IMR-90 (cell line): ENCODE data around the gene CDH22. TPM values are rescaled to one million over a fixed set of nuclear protein-coding genes. Genes with fewer than 3 reads are reported as not detected.

Source experiments
- ATAC-seq: fragments of 200-7000 bp; cut with Tn5 transposase; 2 replicates; pipeline ENCODE4 v1.9.1; 2020; ENCODE audit warnings: low read depth, mild to moderate bottlenecking, moderate library complexity
- BruUV-seq: library from RNA; stranded (reverse); fragments of 400-500 nt; replicated peaks from 2 replicates; lab custom pipeline; 2021; lab: Mats Ljungman, UMichigan
- CTCF ChIA-PET: fragments of 300-600 bp; formaldehyde crosslinking; extraction: SDS; loops from one replicate; lab custom pipeline; 2021; ENCODE audit warnings: antibody characterized with exemption; lab: Yijun Ruan, JAX
- POLR2A ChIA-PET: fragments of 300-600 bp; sonication (Branson Sonifier 250); formaldehyde crosslinking; loops from one replicate; lab custom pipeline; 2022; ENCODE audit warnings: antibody characterized with exemption; ENCODE audit not compliant: unreplicated experiment; lab: Charles Lee
- DNase-seq: peaks from one replicate; pipeline ENCODE4 v3.0.0; 2013
- H2AFZ ChIP-seq: replicated peaks from 2 replicates; pipeline ENCODE3; 2013; ENCODE audit warnings: low read length, mild to moderate bottlenecking; ENCODE audit not compliant: poor library complexity
- H2AK5ac ChIP-seq: 2 replicates; pipeline ENCODE4 v1.6.1; 2013; ENCODE audit warnings: low read depth, low read length, inconsistent platforms
- H2AK9ac ChIP-seq: replicated peaks from 2 replicates; pipeline ENCODE3; 2013; ENCODE audit warnings: mild to moderate bottlenecking, low read depth, low read length, moderate library complexity; ENCODE audit not compliant: poor library complexity
- H2BK120ac ChIP-seq: 2 replicates; pipeline ENCODE4 v1.6.1; 2013; ENCODE audit warnings: low read depth, low read length, inconsistent platforms
- H2BK15ac ChIP-seq: 3 replicates; pipeline ENCODE4 v1.6.1; 2013; ENCODE audit warnings: low read depth, low read length, inconsistent platforms
- H2BK20ac ChIP-seq: 2 replicates; pipeline ENCODE4 v1.6.1; 2013; ENCODE audit warnings: low read depth, mild to moderate bottlenecking, inconsistent platforms, low read length, moderate library complexity
- H2BK5ac ChIP-seq: 2 replicates; pipeline ENCODE4 v1.6.1; 2013; ENCODE audit warnings: mild to moderate bottlenecking, low read depth, low read length, inconsistent platforms; ENCODE audit not compliant: poor library complexity, severe bottlenecking
- H3K14ac ChIP-seq: replicated peaks from 2 replicates; pipeline ENCODE4 v1.6.1; 2013; ENCODE audit warnings: low read depth, low read length, inconsistent platforms
- H3K18ac ChIP-seq: 2 replicates; pipeline ENCODE4 v1.6.1; 2013; ENCODE audit warnings: low read depth, low read length, control low read depth
- H3K23ac ChIP-seq: 2 replicates; pipeline ENCODE4 v1.6.1; 2013; ENCODE audit warnings: low read depth, low read length, inconsistent platforms
- H3K27ac ChIP-seq: 2 replicates; pipeline ENCODE4 v1.5.1; 2013; ENCODE audit warnings: mild to moderate bottlenecking, control low read depth, low read length; ENCODE audit not compliant: insufficient read depth
- H3K27me3 ChIP-seq: 2 replicates; pipeline ENCODE4 v1.6.1; 2013; ENCODE audit warnings: low read length; ENCODE audit not compliant: control insufficient read depth, insufficient read depth
- H3K36me3 ChIP-seq: 2 replicates; pipeline ENCODE4 v1.6.1; 2013; ENCODE audit warnings: low read length, mixed read lengths; ENCODE audit not compliant: control insufficient read depth, insufficient read depth
- H3K4ac ChIP-seq: 2 replicates; pipeline ENCODE4 v1.6.1; 2013; ENCODE audit warnings: low read depth, low read length, inconsistent platforms
- H3K4me1 ChIP-seq: 2 replicates; pipeline ENCODE4 v1.6.1; 2013; ENCODE audit warnings: low read length, mixed read lengths; ENCODE audit not compliant: control insufficient read depth, insufficient read depth
- H3K4me2 ChIP-seq: 2 replicates; pipeline ENCODE4 v1.6.1; 2013; ENCODE audit warnings: low read depth, mild to moderate bottlenecking, control low read depth, low read length, moderate library complexity
- H3K4me3 ChIP-seq: 2 replicates; pipeline ENCODE4 v1.5.1; 2013; ENCODE audit warnings: low read depth, mild to moderate bottlenecking, control low read depth, low read length, moderate library complexity; ENCODE audit not compliant: insufficient read depth
- H3K56ac ChIP-seq: 2 replicates; pipeline ENCODE4 v1.6.1; 2013; ENCODE audit warnings: low read length, inconsistent platforms; ENCODE audit not compliant: insufficient read depth; ENCODE audit errors: extremely low read depth
- H3K79me1 ChIP-seq, 2 experiments: 2 replicates each; pipeline ENCODE4 v1.6.1; 2013; ENCODE audit warnings: low read length in 2 of 2, inconsistent platforms in 1 of 2, low read depth in 1 of 2
- H3K9ac ChIP-seq: 2 replicates; pipeline ENCODE4 v1.6.1; 2013; ENCODE audit warnings: low read depth, low read length, control low read depth
- H3K9me1 ChIP-seq: 2 replicates; pipeline ENCODE4 v1.6.1; 2013; ENCODE audit warnings: low read length, inconsistent platforms; ENCODE audit not compliant: insufficient read depth
- H3K9me3 ChIP-seq: 2 replicates; pipeline ENCODE4 v1.6.1; 2013; ENCODE audit warnings: low read length; ENCODE audit not compliant: control insufficient read depth, insufficient read depth
- H4K20me1 ChIP-seq: 2 replicates; pipeline ENCODE4 v1.6.1; 2013; ENCODE audit warnings: low read length, inconsistent platforms; ENCODE audit not compliant: insufficient read depth
- H4K5ac ChIP-seq: 2 replicates; pipeline ENCODE4 v1.6.1; 2013; ENCODE audit warnings: mild to moderate bottlenecking, low read depth, low read length, control low read depth
- H4K8ac ChIP-seq, 2 experiments: 2 replicates each; pipeline ENCODE4 v1.6.1; 2013; ENCODE audit warnings: low read depth in 2 of 2, low read length in 2 of 2, control low read depth in 1 of 2, inconsistent platforms in 1 of 2
- H4K91ac ChIP-seq: 2 replicates; pipeline ENCODE4 v1.6.1; 2013; ENCODE audit warnings: low read depth, low read length, inconsistent platforms; ENCODE audit not compliant: insufficient read depth
- BHLHE40 ChIP-seq: fragments of 150-350 bp; IDR thresholded peaks from 2 replicates; pipeline ENCODE4 v1.6.1; 2016; ENCODE audit warnings: mild to moderate bottlenecking, low read depth, low read length
- CHD1 ChIP-seq: IDR thresholded peaks from 2 replicates; pipeline ENCODE4 v1.6.1; 2012; ENCODE audit warnings: low read depth, low read length, improper control_type of control experiment
- MAFK ChIP-seq: IDR thresholded peaks from 2 replicates; pipeline ENCODE4 v1.6.1; 2012; ENCODE audit warnings: low read depth, low read length, improper control_type of control experiment
- MXI1 ChIP-seq: IDR thresholded peaks from 2 replicates; pipeline ENCODE4 v1.6.1; 2012; ENCODE audit warnings: low read depth, mild to moderate bottlenecking, low read length, moderate library complexity, borderline replicate concordance
- NFE2L2 ChIP-seq: fragments of 150-350 bp; IDR thresholded peaks from 2 replicates; pipeline ENCODE4 v1.6.1; 2016; ENCODE audit warnings: low read depth, mild to moderate bottlenecking, low read length
- POLR2A ChIP-seq: IDR thresholded peaks from 2 replicates; pipeline ENCODE4 v1.6.1; 2012; ENCODE audit warnings: mild to moderate bottlenecking, low read depth, low read length
- RAD21 ChIP-seq: IDR thresholded peaks from 2 replicates; pipeline ENCODE4 v1.6.1; 2012; ENCODE audit warnings: low read length, improper control_type of control experiment
- RCOR1 ChIP-seq: IDR thresholded peaks from 2 replicates; pipeline ENCODE4 v1.6.1; 2012; ENCODE audit warnings: mild to moderate bottlenecking, low read length, improper control_type of control experiment; ENCODE audit not compliant: insufficient replicate concordance
- RFX5 ChIP-seq: IDR thresholded peaks from 2 replicates; pipeline ENCODE4 v1.8.0; 2012; ENCODE audit warnings: low read depth, mild to moderate bottlenecking, low read length, moderate library complexity
- WGBS, 2 experiments: methylation state at CpG; one replicate each; pipeline versions ENCODE4 v1.1.5 to v1.1.7; 2013; ENCODE audit warnings: missing lambda C conversion rate in 2 of 2; ENCODE audit not compliant: insufficient read length in 1 of 2; ENCODE audit errors: extremely low coverage in 2 of 2; 5-methylcytosine and 5-hydroxymethylcytosine counted together
- dilution Hi-C: fragments of 300-500 bp; cut with HindIII; formaldehyde crosslinking; loops from one replicate; pipeline ENCODE4 v1.14.3; 2018; ENCODE audit warnings: low sequenced_read_pairs; ENCODE audit not compliant: unreplicated experiment
- in situ Hi-C: fragments of 300-500 bp; cut with MboI; formaldehyde crosslinking; loops from 3 replicates; pipeline ENCODE4 v1.14.3; 2019; ENCODE audit warnings: low sequenced_read_pairs, inconsistent platforms, mixed read lengths
- intact Hi-C: fragments of 100-400 bp; cut with micrococcal nuclease; formaldehyde crosslinking; loops from 2 replicates; pipeline ENCODE4 v1.10.0; 2022
- polyA plus RNA-seq, 3 experiments: library from polyadenylated mRNA; depleted of rRNA; stranded (reverse); fragments of >200 nt; gene quantifications; 2 replicates each; pipeline ENCODE4 v1.2.3, GENCODE V29; 2012; ENCODE audit warnings: low replicate concordance in 1 of 3
- total RNA-seq: library from RNA; depleted of rRNA; stranded (reverse); fragments of >200 nt; gene quantifications from 2 replicates; pipeline ENCODE4 v1.2.3, GENCODE V29; 2012
- TF ChIP-seq, protein P1 (sequence below): fragments of 150-350 bp; IDR thresholded peaks from 2 replicates; pipeline ENCODE4 v1.6.1; 2016; ENCODE audit warnings: low read depth, mild to moderate bottlenecking, low read length, moderate library complexity, borderline replicate concordance
- TF ChIP-seq, protein P2 (sequence below): conservative IDR thresholded peaks from 2 replicates; pipeline ENCODE4 v1.5.1; 2012; ENCODE audit warnings: mild to moderate bottlenecking, low read depth, low read length, improper control_type of control experiment

The CDH22 gene
- total and polyA plus RNA-seq, 2 of the 4 experiments (the other 2 are of a cell fraction) = not detected

DNA sequence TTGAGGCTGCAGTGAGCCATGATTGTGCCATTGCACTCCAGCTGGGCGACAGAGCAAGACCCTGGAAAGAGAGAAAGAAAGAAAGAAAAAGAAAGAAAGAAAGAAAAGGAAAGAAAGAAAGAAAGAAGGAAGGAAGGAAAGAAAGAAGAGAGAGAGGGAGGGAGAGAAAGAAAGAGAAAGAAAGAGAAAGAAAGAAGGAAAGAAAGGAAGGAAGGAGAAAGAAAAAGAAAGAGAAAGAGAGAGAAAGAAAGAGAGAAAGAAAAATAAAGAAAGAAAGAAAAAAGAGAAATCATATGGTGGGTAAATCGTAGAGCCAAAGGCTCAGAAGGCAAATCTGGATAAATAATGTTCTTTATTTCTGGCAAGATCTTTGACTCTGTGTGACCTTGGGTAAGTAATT is 136.8 kb downstream of the CDH22 start:
- CTCF ChIA-PET = no interaction called here
- dilution Hi-C loops = no loop called here

More for the DNA sequence above, 136.8 kb downstream of the CDH22 start:
- no peak overlapping the region for H2AK9ac ChIP-seq
- H2BK20ac ChIP-seq = no peak overlapping the region
- no peak overlapping the region for H3K56ac ChIP-seq
- H2AFZ ChIP-seq = no peak overlapping the region
- no peaks in the 10 kb centered on the region for H3K36me3 ChIP-seq
- H2BK15ac ChIP-seq = no peak overlapping the region
- no peak overlapping the region for H4K91ac ChIP-seq
- no peak for TF ChIP-seq MXI1
- TF ChIP-seq, protein P1, sequence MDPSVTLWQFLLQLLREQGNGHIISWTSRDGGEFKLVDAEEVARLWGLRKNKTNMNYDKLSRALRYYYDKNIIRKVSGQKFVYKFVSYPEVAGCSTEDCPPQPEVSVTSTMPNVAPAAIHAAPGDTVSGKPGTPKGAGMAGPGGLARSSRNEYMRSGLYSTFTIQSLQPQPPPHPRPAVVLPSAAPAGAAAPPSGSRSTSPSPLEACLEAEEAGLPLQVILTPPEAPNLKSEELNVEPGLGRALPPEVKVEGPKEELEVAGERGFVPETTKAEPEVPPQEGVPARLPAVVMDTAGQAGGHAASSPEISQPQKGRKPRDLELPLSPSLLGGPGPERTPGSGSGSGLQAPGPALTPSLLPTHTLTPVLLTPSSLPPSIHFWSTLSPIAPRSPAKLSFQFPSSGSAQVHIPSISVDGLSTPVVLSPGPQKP = no peak
- no peak for TF ChIP-seq RAD21
- TF ChIP-seq CHD1 = no peak
- TF ChIP-seq POLR2A = no peak
- TF ChIP-seq NFE2L2 = no peak
- no peak for TF ChIP-seq RFX5
- TF ChIP-seq, protein P2, sequence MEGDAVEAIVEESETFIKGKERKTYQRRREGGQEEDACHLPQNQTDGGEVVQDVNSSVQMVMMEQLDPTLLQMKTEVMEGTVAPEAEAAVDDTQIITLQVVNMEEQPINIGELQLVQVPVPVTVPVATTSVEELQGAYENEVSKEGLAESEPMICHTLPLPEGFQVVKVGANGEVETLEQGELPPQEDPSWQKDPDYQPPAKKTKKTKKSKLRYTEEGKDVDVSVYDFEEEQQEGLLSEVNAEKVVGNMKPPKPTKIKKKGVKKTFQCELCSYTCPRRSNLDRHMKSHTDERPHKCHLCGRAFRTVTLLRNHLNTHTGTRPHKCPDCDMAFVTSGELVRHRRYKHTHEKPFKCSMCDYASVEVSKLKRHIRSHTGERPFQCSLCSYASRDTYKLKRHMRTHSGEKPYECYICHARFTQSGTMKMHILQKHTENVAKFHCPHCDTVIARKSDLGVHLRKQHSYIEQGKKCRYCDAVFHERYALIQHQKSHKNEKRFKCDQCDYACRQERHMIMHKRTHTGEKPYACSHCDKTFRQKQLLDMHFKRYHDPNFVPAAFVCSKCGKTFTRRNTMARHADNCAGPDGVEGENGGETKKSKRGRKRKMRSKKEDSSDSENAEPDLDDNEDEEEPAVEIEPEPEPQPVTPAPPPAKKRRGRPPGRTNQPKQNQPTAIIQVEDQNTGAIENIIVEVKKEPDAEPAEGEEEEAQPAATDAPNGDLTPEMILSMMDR = no peak
- no peak for TF ChIP-seq RCOR1
- no peak for TF ChIP-seq MAFK
- no peak for TF ChIP-seq BHLHE40
- no peaks in the 10 kb centered on the region for H3K4me1 ChIP-seq
- no peak overlapping the region for H3K4ac ChIP-seq
- peaks cover 37% of the 10 kb centered on the region for H3K27me3 ChIP-seq
- ATAC-seq (no peak), DNase-seq (no peak)
- H3K4me3 ChIP-seq = no peak overlapping the region
- intact Hi-C loops = no loop called here
- no peak overlapping the region for H3K4me2 ChIP-seq
- no peaks in the 10 kb centered on the region for H4K20me1 ChIP-seq
- no peak overlapping the region for H3K23ac ChIP-seq
- no peak overlapping the region for H3K18ac ChIP-seq
- no peaks in the 10 kb centered on the region for H3K79me1 ChIP-seq
- no peak overlapping the region for H4K8ac ChIP-seq
- BruUV-seq = no TSS peak
- 0 out of 2 replicates have a peak, but pooled peaks cover 2% of the 10 kb centered on the region for H3K9me1 ChIP-seq
- no peak overlapping the region for H3K14ac ChIP-seq
- H3K9ac ChIP-seq = no peak overlapping the region
- no peak overlapping the region for H2AK5ac ChIP-seq
- POLR2A ChIA-PET = no interaction called here
- no peaks in the 10 kb centered on the region for H3K9me3 ChIP-seq
- no peak overlapping the region for H2BK120ac ChIP-seq
- 29% methylated on average over 1 of the region's 2 CpGs; no CpG with 5 or more reads in 1 of the 2 experiments for WGBS, 2 experiments
- no peak overlapping the region for H3K27ac ChIP-seq
- H2BK5ac ChIP-seq = no peak overlapping the region
- in situ Hi-C loops = no loop called here
- no peak overlapping the region for H4K5ac ChIP-seq
